ENCODE results near the gene EFCAB14.
"Not testable (repeated sequence)": the region's sequence is repeated elsewhere in the genome, so short reads cannot be mapped to it uniquely, and the experiment has no call there.

Gene EFCAB14

GRCh38 chr1:46682064-46682463 is 36.9 kb downstream of the EFCAB14 start:
- no peak for DNase-seq

GRCh38 chr1:46681333-46682034 is 37.4 kb downstream of the EFCAB14 start:
- DNase-seq = no peak

- no peak for DNase-seq
These were observed 38.9 kb downstream of the EFCAB14 start for GRCh38 chr1:46679789-46680573.

- no peak for DNase-seq
These were observed 41.6 kb downstream of the EFCAB14 start for GRCh38 chr1:46677339-46677738.

GRCh38 chr1:46676531-46676930 is 42.4 kb downstream of the EFCAB14 start:
- DNase-seq = no peak

- DNase-seq = no peak
These were observed 43.2 kb downstream of the EFCAB14 start for GRCh38 chr1:46675549-46676314.

- DNase-seq = peak in 1 of 2 donors; percentile 9
These were observed 45.1 kb downstream of the EFCAB14 start for GRCh38 chr1:46673749-46674182.

- DNase-seq = no peak
These were observed 46.2 kb downstream of the EFCAB14 start for GRCh38 chr1:46672696-46673095.

- DNase-seq = no peak
These were observed 47.4 kb downstream of the EFCAB14 start, which contains the start of gene TEX38 for GRCh38 chr1:46671554-46671953. TEX38 (plus strand) TSS chr1:46671854; CDS start chr1:46671935, 81 bp downstream.

GRCh38 chr1:46670134-46670533 is 48.8 kb downstream of the EFCAB14 start:
- no peak for DNase-seq

- peak; percentile 66 to 75 for DNase-seq
These were observed 50.8 kb downstream of the EFCAB14 start, which contains the start of gene ATPAF1 for GRCh38 chr1:46667782-46668760. ATPAF1 (minus strand) TSS chr1:46668364; CDS start chr1:46668322, 42 bp downstream.

GRCh38 chr1:46665983-46666382 is 52.9 kb downstream of the EFCAB14 start:
- no peak for DNase-seq

- not testable (repeated sequence) for DNase-seq
These were observed 56.0 kb downstream of the EFCAB14 start for GRCh38 chr1:46662919-46663318.

- not testable (repeated sequence) for DNase-seq
These were observed 58.8 kb downstream of the EFCAB14 start for GRCh38 chr1:46660116-46660515.

- DNase-seq = no peak
These were observed 59.5 kb downstream of the EFCAB14 start for GRCh38 chr1:46659307-46659870.

- no peak for DNase-seq
These were observed 61.1 kb downstream of the EFCAB14 start for GRCh38 chr1:46657775-46658174.

GRCh38 chr1:46656643-46657042 is 62.3 kb downstream of the EFCAB14 start:
- no peak for DNase-seq

GRCh38 chr1:46655848-46656247 is 63.1 kb downstream of the EFCAB14 start:
- no peak for DNase-seq

- DNase-seq = not testable (repeated sequence)
These were observed 64.2 kb downstream of the EFCAB14 start for GRCh38 chr1:46654698-46655097.

- DNase-seq = no peak
These were observed 64.9 kb downstream of the EFCAB14 start for GRCh38 chr1:46654012-46654411.

GRCh38 chr1:46653405-46653958 is 65.4 kb downstream of the EFCAB14 start:
- DNase-seq = no peak

Measured in stimulated activated CD4-positive, alpha-beta T cell treated with anti-CD3 and anti-CD28 coated beads, Interleukin-2, amount 100 ng/mL, for 24 hours (primary cell).